HG02678 (cell line): ENCODE results near the gene C22orf23.

Experiments used
- ATAC-seq: cut with Tn5 transposase; IDR thresholded peaks from one replicate; pipeline ENCODE4 v1.9.1; 2021; ENCODE audit warnings: mild to moderate bottlenecking, moderate library complexity; ENCODE audit not compliant: unreplicated experiment

C22orf23 gene

GRCh38 chr22:37953437-37954179, at the start of gene C22orf23, which contains the start of gene POLR2F:
Gene C22orf23 (minus strand): TSS chr22:37953601. CDS start chr22:37953149, 452 bp downstream.
Gene POLR2F (plus strand): TSS chr22:37953699. CDS start chr22:37953788, 89 bp downstream.
- peak; percentile 92 for ATAC-seq

GRCh38 chr22:37999640-38000272, 46.4 kb upstream of the C22orf23 start:
- ATAC-seq = no peak

- ATAC-seq = no peak
These were observed 45.8 kb upstream of the C22orf23 start for GRCh38 chr22:37999236-37999635.

- ATAC-seq = no peak
These were observed 45.1 kb upstream of the C22orf23 start for GRCh38 chr22:37998543-37998942.

GRCh38 chr22:37996515-37997246, 43.3 kb upstream of the C22orf23 start:
- no peak for ATAC-seq

GRCh38 chr22:37996079-37996478, 42.7 kb upstream of the C22orf23 start:
- ATAC-seq = no peak

GRCh38 chr22:37995460-37995859, 42.1 kb upstream of the C22orf23 start:
- no peak for ATAC-seq

- ATAC-seq = no peak
These were observed 41.6 kb upstream of the C22orf23 start for GRCh38 chr22:37994982-37995381.

- ATAC-seq = no peak
These were observed 40.6 kb upstream of the C22orf23 start for GRCh38 chr22:37994049-37994448.

GRCh38 chr22:37991731-37992442, 38.5 kb upstream of the C22orf23 start:
- ATAC-seq = no peak

- no peak for ATAC-seq
These were observed 37.5 kb upstream of the C22orf23 start for GRCh38 chr22:37990862-37991261.

GRCh38 chr22:37990301-37990700, 36.9 kb upstream of the C22orf23 start:
- ATAC-seq = no peak

- no peak for ATAC-seq
These were observed 36.0 kb upstream of the C22orf23 start for GRCh38 chr22:37989146-37990045.

- no peak for ATAC-seq
These were observed 33.0 kb upstream of the C22orf23 start for GRCh38 chr22:37986371-37986770.

- no peak for ATAC-seq
These were observed 32.4 kb upstream of the C22orf23 start for GRCh38 chr22:37985751-37986281.

GRCh38 chr22:37985050-37985585, 31.7 kb upstream of the C22orf23 start:
- ATAC-seq = no peak

GRCh38 chr22:37983860-37984791, 30.7 kb upstream of the C22orf23 start, which contains the start of gene SOX10:
Gene SOX10 (minus strand): TSS chr22:37984555. CDS start chr22:37983784, 771 bp downstream.
- ATAC-seq = no peak
